Osteoblast (primary cell): ENCODE data around the gene MBD3L2. TPM values are rescaled to one million over a fixed set of nuclear protein-coding genes. Genes with fewer than 3 reads are reported as not detected.
"Not testable (repeated sequence)": the region's sequence is repeated elsewhere in the genome, so short reads cannot be mapped to it uniquely, and the experiment has no call there.

ENCODE experiments used
- DNase-seq: peaks from one replicate; pipeline ENCODE4 v3.0.0; 2011; ENCODE audit warnings: low spot score, mixed read lengths; ENCODE audit not compliant: insufficient read length; ENCODE audit errors: missing footprints
- H2AFZ ChIP-seq: 2 replicates; pipeline ENCODE4 v1.6.0; 2011; ENCODE audit warnings: mild to moderate bottlenecking, low read length
- H3K27ac ChIP-seq: 2 replicates; pipeline ENCODE4 v1.5.1; 2011; ENCODE audit warnings: mild to moderate bottlenecking, low read depth, low read length, moderate library complexity
- H3K27me3 ChIP-seq: 2 replicates; pipeline ENCODE4 v1.6.0; 2012; ENCODE audit warnings: mild to moderate bottlenecking, control low read depth, inconsistent platforms, low read length, moderate library complexity; ENCODE audit not compliant: insufficient read depth
- H3K36me3 ChIP-seq: 2 replicates; pipeline ENCODE4 v1.5.1; 2011; ENCODE audit warnings: mild to moderate bottlenecking, low read length, control low read depth, moderate library complexity; ENCODE audit not compliant: insufficient read depth
- H3K4me1 ChIP-seq: 2 replicates; pipeline ENCODE4 v1.5.1; 2011; ENCODE audit warnings: mild to moderate bottlenecking, low read length, control low read depth, moderate library complexity; ENCODE audit not compliant: insufficient read depth
- H3K4me2 ChIP-seq: 2 replicates; pipeline ENCODE4 v1.6.0; 2011; ENCODE audit warnings: mild to moderate bottlenecking, low read length; ENCODE audit not compliant: insufficient read depth
- H3K4me3 ChIP-seq: fragments of 200-600 bp; sonication (generic); 3 replicates; pipeline ENCODE4 v1.5.1; 2012; ENCODE audit warnings: mild to moderate bottlenecking, low read length, inconsistent platforms; ENCODE audit not compliant: insufficient read depth
- H3K79me2 ChIP-seq: 2 replicates; pipeline ENCODE4 v1.6.0; 2012; ENCODE audit warnings: mild to moderate bottlenecking, low read length, control low read depth, inconsistent platforms; ENCODE audit not compliant: insufficient read depth
- H3K9me3 ChIP-seq: 2 replicates; pipeline ENCODE4 v1.5.1; 2011; ENCODE audit warnings: low read depth, low read length, control low read depth
- H4K20me1 ChIP-seq: 2 replicates; pipeline ENCODE4 v1.6.0; 2012; ENCODE audit warnings: mild to moderate bottlenecking, low read length, control low read depth; ENCODE audit not compliant: insufficient read depth
- total RNA-seq: library from RNA; depleted of rRNA; stranded (reverse); fragments of >200 nt; gene quantifications from 2 replicates; pipeline ENCODE4 v1.2.3, GENCODE V29; 2012
- TF ChIP-seq, protein P1 (sequence below): IDR thresholded peaks from 2 replicates; pipeline ENCODE4 v1.5.1; 2011; ENCODE audit warnings: mild to moderate bottlenecking, low read depth, low read length, moderate library complexity; ENCODE audit errors: extremely low read depth

The MBD3L2 gene
- total RNA-seq, 1 donor = not detected

DNA sequence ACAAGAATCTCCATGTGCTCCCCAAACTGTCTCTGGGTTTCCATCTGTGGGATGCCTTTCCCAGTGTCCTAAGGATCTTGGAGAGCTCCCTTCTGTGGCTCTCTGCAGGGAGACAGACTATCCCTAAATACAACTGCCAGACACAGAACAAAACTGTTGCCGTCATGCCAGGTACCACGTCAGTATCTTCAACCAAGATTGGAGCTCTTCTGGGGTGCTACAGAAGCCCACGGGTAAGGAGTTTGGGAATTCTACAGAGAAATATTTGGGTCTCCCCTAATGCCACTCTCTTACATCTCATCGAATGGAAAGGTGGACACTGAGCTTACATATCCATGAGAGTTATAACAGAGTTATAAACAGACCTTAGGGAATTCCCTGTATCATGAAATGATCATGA, 14.2 kb downstream of the MBD3L2 start:
- no peak overlapping the region for H3K27ac ChIP-seq
- H3K4me2 ChIP-seq = no peak overlapping the region
- DNase-seq = no peak
- no peak overlapping the region for H2AFZ ChIP-seq
- no peak overlapping the region for H3K4me3 ChIP-seq
- no peaks in the 10 kb centered on the region for H4K20me1 ChIP-seq
- TF ChIP-seq, protein P1, sequence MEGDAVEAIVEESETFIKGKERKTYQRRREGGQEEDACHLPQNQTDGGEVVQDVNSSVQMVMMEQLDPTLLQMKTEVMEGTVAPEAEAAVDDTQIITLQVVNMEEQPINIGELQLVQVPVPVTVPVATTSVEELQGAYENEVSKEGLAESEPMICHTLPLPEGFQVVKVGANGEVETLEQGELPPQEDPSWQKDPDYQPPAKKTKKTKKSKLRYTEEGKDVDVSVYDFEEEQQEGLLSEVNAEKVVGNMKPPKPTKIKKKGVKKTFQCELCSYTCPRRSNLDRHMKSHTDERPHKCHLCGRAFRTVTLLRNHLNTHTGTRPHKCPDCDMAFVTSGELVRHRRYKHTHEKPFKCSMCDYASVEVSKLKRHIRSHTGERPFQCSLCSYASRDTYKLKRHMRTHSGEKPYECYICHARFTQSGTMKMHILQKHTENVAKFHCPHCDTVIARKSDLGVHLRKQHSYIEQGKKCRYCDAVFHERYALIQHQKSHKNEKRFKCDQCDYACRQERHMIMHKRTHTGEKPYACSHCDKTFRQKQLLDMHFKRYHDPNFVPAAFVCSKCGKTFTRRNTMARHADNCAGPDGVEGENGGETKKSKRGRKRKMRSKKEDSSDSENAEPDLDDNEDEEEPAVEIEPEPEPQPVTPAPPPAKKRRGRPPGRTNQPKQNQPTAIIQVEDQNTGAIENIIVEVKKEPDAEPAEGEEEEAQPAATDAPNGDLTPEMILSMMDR = no peak
- no peaks in the 10 kb centered on the region for H3K9me3 ChIP-seq
- H3K36me3 ChIP-seq = no peaks in the 10 kb centered on the region
- no peaks in the 10 kb centered on the region for H3K27me3 ChIP-seq
- H3K79me2 ChIP-seq = no peaks in the 10 kb centered on the region
- no peaks in the 10 kb centered on the region for H3K4me1 ChIP-seq

DNA sequence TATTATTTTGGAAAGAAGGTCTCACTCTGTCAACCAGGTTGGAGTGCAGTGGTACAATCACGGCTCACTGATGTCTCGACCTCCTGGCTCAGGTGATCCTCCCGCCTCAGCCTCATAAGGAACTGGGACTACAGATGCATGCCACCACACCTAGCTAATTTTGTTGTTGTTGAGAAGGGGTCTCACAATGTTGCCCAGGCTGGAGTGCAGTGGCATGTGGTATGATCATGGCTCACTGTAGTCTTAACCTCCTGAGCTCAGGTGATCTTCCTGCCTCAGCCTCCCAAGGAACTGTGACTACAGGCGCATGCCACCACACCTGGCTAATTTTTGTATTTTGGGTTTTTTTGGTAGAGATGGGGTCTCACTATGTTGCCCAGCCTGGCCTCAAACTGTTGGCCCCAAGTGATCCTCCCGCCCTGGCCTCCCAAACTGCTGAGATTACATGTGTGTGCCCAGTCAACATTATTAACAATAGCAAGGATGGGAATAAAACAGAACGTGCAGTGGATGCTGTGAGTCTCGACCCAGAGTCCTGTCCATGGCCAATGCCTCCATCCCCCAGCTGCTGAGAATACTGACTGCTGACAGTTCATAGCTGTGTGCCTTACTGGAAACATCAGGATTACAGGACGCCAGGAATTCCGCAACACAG, 14.8 kb downstream of the MBD3L2 start:
- Histone ChIP-seq H3K4me1 (no peaks in the 10 kb centered on the region), H3K36me3 (no peaks in the 10 kb centered on the region), H3K27me3 (no peaks in the 10 kb centered on the region), H3K4me3 (no peak overlapping the region), H3K9me3 (no peaks in the 10 kb centered on the region), H3K4me2 (no peak overlapping the region), H3K27ac (no peak overlapping the region), H3K79me2 (no peaks in the 10 kb centered on the region), H2AFZ (no peak overlapping the region), H4K20me1 (no peaks in the 10 kb centered on the region)
- TF ChIP-seq, protein P1 = no peak
- no peak for DNase-seq

DNA sequence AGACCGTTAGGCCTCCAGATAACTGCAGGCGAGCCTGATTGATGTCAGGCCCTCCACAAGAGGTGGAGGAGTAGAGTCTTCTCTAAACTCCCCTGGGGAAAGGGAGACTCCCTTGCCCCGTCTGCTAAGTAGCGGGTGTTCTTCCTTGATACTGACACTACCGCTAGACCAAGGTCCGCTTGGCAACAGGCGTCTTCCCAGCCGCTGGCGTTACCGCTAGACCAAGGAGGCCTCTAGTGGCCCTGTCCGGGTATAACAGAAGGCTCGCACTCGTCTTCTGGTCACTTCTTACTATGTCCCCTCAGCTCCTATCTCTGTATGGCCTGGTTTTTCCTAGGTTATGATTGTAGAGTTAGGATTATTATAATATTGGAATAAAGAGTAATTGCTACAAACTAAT, 18.0 kb downstream of the MBD3L2 start:
- not testable (repeated sequence) for DNase-seq
- H2AFZ ChIP-seq = peak overlapping the region; percentile 76

DNA sequence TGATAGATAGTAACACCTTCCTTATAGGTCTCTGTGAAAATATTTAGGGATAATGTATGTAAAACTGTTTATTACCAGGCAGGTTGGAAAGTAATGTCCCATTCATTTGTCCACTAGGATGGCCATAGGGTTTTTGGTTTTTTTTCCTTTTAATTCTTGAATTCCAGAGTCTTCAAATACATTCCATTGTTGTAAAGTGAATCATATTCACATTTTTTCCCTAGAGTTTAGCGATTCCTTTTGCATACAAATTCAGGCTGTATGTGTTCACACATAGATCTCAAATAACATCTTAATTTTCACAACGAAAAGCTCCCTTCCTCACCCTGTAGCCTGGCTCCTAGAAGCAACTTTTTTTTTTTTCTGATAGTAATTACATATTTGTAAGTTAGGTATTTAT, 18.6 kb downstream of the MBD3L2 start:
- Histone ChIP-seq H3K9me3 (no peaks in the 10 kb centered on the region), H3K4me3 (no peak overlapping the region), H3K79me2 (peaks cover 18% of the 10 kb centered on the region), H3K27me3 (no peaks in the 10 kb centered on the region), H2AFZ (no peak overlapping the region), H4K20me1 (no peaks in the 10 kb centered on the region), H3K4me1 (peaks cover 8% of the 10 kb centered on the region), H3K36me3 (peaks cover 9% of the 10 kb centered on the region), H3K27ac (no peak overlapping the region), H3K4me2 (peak overlapping the region; percentile 6)
- TF ChIP-seq, protein P1 = no peak
- no peak for DNase-seq

More for the DNA sequence above, 18.0 kb downstream of the MBD3L2 start:
- peaks cover 18% of the 10 kb centered on the region for H3K79me2 ChIP-seq
- H3K4me1 ChIP-seq, H4K20me1 ChIP-seq, H3K4me3 ChIP-seq, H3K4me2 ChIP-seq, H3K27me3 ChIP-seq, H3K36me3 ChIP-seq, H3K9me3 ChIP-seq, H3K27ac ChIP-seq: not testable (repeated sequence)
- TF ChIP-seq, protein P1 = peak; percentile 23
